Epithelial cell of esophagus (primary cell): ENCODE data around the gene TMEM107.

Experiments used
- DNase-seq: peaks from one replicate; pipeline ENCODE4 v3.0.0; 2010; ENCODE audit warnings: low read depth
- H3K4me3 ChIP-seq: 2 replicates; pipeline ENCODE4 v1.5.1; 2011; ENCODE audit warnings: mild to moderate bottlenecking, low read length, control low read depth
- TF ChIP-seq, protein P1 (sequence below): IDR thresholded peaks from 2 replicates; pipeline ENCODE4 v1.5.1; 2011; ENCODE audit warnings: low read depth, mild to moderate bottlenecking, low read length, control low read depth, inconsistent platforms; ENCODE audit not compliant: insufficient read depth; ENCODE audit errors: missing control alignments

TMEM107 gene

DNA sequence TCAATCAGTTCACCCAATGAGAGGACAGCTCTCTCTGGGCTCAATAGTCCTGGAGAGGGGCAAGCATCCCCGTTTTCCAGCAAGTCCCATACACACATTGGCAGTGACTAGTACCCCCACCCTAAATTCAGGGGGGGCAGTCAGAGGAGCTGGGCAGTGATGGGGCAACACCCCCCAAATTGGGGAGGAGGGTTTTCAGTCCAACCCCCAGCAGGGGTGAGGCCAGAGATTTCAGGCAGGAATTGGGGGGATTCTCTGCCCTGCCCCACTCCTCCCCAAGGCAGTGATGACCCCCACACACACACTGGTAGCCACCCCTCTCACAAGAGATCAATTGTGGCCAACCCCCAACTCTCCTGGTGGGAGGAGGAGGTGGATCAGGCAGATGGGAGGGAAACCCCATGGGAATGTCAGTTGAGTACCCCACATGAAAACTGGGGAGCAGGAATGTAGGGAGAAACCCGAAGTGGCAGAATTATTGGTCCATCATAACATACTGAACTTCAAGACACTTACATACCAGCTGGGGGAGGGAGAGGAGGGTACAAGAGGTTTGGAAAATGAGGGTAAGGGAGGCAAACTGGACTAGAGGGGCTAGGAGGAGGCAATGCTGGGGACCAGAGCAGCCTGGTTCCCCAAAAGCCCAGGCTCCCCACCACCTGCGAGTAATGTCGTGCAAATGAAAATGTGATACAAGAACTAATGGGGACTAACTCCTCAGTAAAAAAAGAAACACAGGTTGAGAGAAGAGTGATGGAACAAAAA is 16.5 kb downstream of the TMEM107 start:
- H3K4me3 ChIP-seq: no peak overlapping the region
- no peak for DNase-seq
- TF ChIP-seq, protein P1, sequence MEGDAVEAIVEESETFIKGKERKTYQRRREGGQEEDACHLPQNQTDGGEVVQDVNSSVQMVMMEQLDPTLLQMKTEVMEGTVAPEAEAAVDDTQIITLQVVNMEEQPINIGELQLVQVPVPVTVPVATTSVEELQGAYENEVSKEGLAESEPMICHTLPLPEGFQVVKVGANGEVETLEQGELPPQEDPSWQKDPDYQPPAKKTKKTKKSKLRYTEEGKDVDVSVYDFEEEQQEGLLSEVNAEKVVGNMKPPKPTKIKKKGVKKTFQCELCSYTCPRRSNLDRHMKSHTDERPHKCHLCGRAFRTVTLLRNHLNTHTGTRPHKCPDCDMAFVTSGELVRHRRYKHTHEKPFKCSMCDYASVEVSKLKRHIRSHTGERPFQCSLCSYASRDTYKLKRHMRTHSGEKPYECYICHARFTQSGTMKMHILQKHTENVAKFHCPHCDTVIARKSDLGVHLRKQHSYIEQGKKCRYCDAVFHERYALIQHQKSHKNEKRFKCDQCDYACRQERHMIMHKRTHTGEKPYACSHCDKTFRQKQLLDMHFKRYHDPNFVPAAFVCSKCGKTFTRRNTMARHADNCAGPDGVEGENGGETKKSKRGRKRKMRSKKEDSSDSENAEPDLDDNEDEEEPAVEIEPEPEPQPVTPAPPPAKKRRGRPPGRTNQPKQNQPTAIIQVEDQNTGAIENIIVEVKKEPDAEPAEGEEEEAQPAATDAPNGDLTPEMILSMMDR: no peak

DNA sequence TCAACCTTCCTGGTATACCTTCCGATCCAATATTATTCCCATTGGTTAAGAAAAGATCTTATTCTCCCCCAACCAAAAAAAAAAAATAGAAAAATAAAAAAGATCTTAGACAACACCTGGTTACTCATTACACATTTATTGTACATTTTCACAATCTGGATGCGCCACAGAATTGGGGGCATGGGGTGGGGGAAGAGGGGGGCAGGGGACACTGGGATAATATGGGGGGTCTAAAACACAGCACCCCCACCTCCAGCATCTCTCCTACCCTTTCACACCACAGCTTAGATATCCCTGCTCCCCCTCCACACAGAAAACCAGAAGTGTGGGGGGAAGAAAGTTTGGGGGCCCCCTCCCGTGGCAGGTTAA is 17.2 kb downstream of the TMEM107 start:
- DNase-seq: no peak
- TF ChIP-seq, protein P1: no peak
- H3K4me3 ChIP-seq: no peak overlapping the region

DNA sequence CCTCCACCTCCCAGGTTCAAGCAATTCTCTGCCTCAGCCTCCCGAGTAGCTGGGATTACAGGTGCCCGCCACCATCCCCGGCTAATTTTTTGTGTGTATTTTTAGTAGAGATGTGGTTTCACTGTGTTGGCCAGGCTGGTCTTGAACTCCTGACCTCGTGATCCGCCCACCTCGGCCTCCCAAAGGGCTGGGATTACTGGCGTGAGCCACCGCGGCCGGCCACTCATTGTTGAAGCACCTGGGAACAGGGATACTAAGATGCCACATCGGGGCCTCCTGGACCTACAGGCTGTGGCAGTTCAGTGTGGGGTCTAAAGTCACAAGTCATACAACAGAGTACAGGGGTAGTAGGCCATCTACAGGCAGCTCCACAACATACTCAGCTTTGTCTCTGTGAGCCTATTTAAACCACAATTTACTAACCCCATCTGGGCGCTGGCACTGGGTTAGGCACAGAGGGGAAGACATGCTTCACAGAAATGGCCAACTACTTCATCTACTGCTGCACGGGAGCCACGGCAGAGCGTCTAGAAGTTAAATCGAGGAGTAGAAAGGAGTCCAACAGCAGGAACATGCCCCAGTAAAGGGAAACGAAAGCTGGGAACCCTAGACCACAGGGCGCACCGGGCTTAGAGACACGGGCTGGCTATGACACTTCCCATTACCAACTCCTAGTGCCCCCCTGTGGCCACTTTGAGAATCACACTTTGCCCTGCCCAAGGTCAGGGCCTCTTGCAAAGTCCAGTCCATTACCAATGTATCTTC is 17.7 kb downstream of the TMEM107 start:
- H3K4me3 ChIP-seq: no peak overlapping the region
- TF ChIP-seq, protein P1: peak; percentile 90
- DNase-seq: peak; percentile 84

DNA sequence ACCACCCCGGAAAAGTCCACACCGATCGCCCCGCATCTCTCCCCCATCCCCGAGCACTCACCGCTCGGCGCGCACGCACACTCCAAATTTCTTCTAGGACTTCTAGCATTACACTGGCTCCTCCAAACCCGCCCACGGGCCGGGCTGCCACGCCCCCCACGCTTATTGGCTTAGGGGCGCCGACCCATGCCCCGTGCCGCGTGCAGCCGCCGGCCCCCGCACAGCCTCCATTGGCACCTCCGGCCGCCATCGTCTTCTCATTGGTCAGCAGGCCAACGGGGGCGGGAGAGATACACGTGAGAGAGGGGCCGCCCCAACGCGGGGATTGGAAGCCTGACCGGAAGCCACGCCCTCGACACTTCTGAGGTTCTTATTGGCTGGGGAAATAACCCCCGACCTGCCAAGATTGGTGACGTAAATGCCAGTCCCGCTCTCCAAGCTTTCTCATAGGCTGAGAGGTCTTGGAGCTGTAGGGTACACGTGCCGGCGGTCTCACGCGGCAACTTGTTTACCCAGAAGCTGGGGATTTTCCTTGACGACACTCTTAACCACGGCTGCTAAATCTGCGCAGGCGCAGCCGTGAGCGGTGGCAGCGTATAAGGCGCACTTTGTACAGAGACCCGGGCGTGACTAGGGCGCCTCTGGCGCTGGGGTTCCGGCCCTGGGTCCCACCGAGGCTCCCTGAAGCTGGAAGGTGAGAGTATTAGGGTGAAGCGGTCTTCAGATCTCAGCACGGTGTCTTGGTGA is 19.8 kb downstream of the TMEM107 start:
- peak overlapping the region; percentile 100 for H3K4me3 ChIP-seq
- TF ChIP-seq, protein P1: no peak
- peak; percentile 100 for DNase-seq

DNA sequence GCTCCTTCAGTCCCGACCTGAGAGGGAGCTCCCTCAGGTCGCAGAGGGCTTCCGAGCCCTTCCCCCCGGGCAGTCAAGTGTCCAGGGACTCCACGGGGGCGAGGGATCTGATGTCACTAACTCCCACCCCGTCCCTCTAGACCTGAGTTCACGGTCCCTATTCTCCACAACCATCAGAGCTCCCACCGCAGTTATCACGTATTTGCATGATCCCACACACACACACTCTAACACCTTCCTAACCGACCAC is 20.3 kb downstream of the TMEM107 start:
- no peak for DNase-seq
- peak overlapping the region; percentile 100 for H3K4me3 ChIP-seq
- TF ChIP-seq, protein P1: no peak

DNA sequence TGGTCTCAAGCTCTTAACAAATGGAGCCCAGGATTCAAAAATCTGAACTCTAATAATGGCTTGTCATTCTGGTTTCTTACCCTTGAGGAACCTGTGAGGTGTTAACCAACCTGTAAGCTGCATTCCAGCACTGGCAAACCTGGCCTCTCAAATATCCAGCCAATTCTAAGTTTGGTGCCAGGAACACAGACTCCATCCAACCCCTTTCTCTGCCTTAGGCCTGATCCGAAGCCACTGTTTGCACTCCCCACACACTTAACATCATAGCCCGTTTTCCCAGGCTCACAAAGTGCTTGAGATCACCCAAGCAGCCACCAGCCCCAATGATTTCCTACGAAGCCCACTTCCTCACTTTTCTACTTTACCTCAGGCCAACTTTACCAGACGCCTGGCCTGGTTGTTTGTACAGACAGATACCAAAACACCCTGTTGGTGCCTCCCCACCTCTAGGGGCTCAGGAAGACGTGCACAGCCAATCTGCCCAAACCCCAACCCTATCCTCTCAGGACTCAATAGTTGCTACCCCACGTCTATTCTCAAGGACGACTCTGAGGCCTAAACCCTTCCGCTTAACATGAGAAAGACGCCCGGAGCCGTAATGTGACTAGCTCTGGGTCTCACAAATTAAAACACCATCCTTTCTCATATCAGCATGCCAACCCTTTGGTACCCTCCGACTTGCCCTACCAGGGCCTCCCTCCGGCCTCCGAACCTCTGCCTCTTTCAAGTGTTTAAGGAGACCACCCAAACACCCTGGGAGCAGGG is 20.8 kb downstream of the TMEM107 start:
- TF ChIP-seq, protein P1: peak; percentile 11
- no peak for DNase-seq
- peak overlapping the region; percentile 100 for H3K4me3 ChIP-seq
